CD4-positive, alpha-beta T cell (primary cell): ENCODE results near the gene HSD17B11. TPM values are rescaled to one million over a fixed set of nuclear protein-coding genes. Genes with fewer than 3 reads are reported as not detected.

Source experiments
- ATAC-seq: fragments of 200-7000 bp; cut with Tn5 transposase; one replicate; pipeline ENCODE4 v1.10.0; 2022; ENCODE audit warnings: mild to moderate bottlenecking; ENCODE audit not compliant: poor library complexity
- CTCF ChIA-PET: fragments of 350-600 bp; sonication (Branson Sonifier 250); formaldehyde crosslinking; loops from one replicate; lab custom pipeline; 2021; ENCODE audit warnings: antibody characterized with exemption, inconsistent platforms; lab: Charles Lee
- POLR2A ChIA-PET: fragments of 350-600 bp; sonication (Branson Sonifier 250); formaldehyde crosslinking; loops from one replicate; lab custom pipeline; 2021; ENCODE audit warnings: antibody characterized with exemption, inconsistent platforms; lab: Charles Lee
- DNase-seq, 14 experiments: peaks; one replicate each; pipeline ENCODE4 v3.0.0-alpha.2; 2013 to 2020; ENCODE audit warnings: mixed read lengths in 2 of 14
- H3K27ac ChIP-seq, 2 donors: one replicate each; pipeline versions ENCODE4 v1.5.1 to v1.7.0; 2013; ENCODE audit warnings: low read length in 2 of 2, low read depth in 1 of 2, mild to moderate bottlenecking in 1 of 2
- H3K27me3 ChIP-seq, 2 experiments: 1 replicate in 1 of 2; 2 replicates in 1 of 2; pipeline versions ENCODE4 v1.6.1 to v1.7.0; 2013; ENCODE audit warnings: low read length in 2 of 2, control low read depth in 1 of 2, mild to moderate bottlenecking in 1 of 2, moderate library complexity in 1 of 2; ENCODE audit not compliant: insufficient read depth in 2 of 2, control insufficient read depth in 1 of 2
- H3K36me3 ChIP-seq: one replicate; pipeline ENCODE4 v1.6.1; 2013; ENCODE audit warnings: low read length, control low read depth; ENCODE audit not compliant: insufficient read depth
- H3K4me1 ChIP-seq: one replicate; pipeline ENCODE4 v1.6.1; 2013; ENCODE audit warnings: low read length, control low read depth; ENCODE audit not compliant: insufficient read depth
- H3K4me3 ChIP-seq: one replicate; pipeline ENCODE4 v1.5.1; 2013; ENCODE audit warnings: mild to moderate bottlenecking, low read length, moderate library complexity
- H3K9me3 ChIP-seq, 2 experiments: 1 replicate in 1 of 2; 2 replicates in 1 of 2; pipeline versions ENCODE4 v1.6.1 to v1.7.0; 2013; ENCODE audit warnings: low read length in 2 of 2, mild to moderate bottlenecking in 2 of 2, control low read depth in 1 of 2, moderate library complexity in 1 of 2; ENCODE audit not compliant: control insufficient read depth in 1 of 2, insufficient read depth in 1 of 2
- H3K27ac Mint-ChIP-seq: one replicate; pipeline ENCODE4 v1.8.0; 2020; ENCODE audit warnings: mixed read lengths
- H3K27me3 Mint-ChIP-seq: one replicate; pipeline ENCODE4 v1.8.0; 2021; ENCODE audit warnings: mixed read lengths
- H3K36me3 Mint-ChIP-seq: one replicate; pipeline ENCODE4 v1.8.0; 2021; ENCODE audit warnings: low read depth, mixed read lengths
- H3K4me1 Mint-ChIP-seq: one replicate; pipeline ENCODE4 v1.8.0; 2021; ENCODE audit warnings: low read depth, mixed read lengths
- H3K4me3 Mint-ChIP-seq: one replicate; pipeline ENCODE4 v1.8.0; 2020; ENCODE audit warnings: mild to moderate bottlenecking, mixed read lengths
- H3K9me3 Mint-ChIP-seq: one replicate; pipeline ENCODE4 v1.8.0; 2020; ENCODE audit warnings: mixed read lengths
- intact Hi-C, 2 experiments: fragments of 100-400 bp; cut with DNase I in 1 of 2; cut with micrococcal nuclease in 1 of 2; formaldehyde crosslinking; loops; one replicate each; pipeline versions ENCODE4 v1.15.1 to v1.9.0; 2023 to 2025; cut with DNase I, micrococcal nuclease
- total RNA-seq, 174 experiments: library from RNA in 2 of 174; stranded (reverse) in 2 of 174; gene quantifications; one replicate each; pipeline ENCODE4 v1.2.3 and lab custom pipeline; 2021 to 2026
- TF ChIP-seq, protein P1 (sequence below): fragments of 200-600 bp; IDR thresholded peaks from one replicate; pipeline ENCODE4 v1.8.0; 2022; ENCODE audit warnings: antibody characterized with exemption, mild to moderate bottlenecking

Gene HSD17B11
- total RNA-seq, 2 experiments from 2014 or later: 34.9 to 36.5 TPM

DNA sequence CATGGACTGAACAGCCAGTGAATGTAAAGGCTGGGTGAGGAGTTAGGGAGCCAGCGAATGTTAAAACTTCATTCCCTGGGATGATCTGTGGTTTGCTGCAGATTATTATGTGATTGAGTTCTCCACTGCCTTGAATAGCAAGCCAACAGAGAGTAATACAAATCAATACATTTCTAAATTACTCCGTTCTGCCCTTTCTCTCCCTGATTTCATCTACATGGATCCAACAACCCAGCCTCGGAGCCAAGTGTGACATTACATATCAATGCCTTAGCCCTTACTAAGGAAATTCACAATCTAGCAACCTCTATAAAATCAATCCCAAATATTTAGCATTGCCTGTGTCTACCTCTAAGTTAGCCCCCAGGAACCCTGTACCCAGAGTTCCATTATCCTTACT, 79.3 kb downstream of the HSD17B11 start:
- H3K27ac ChIP-seq: no peak overlapping the region
- no peaks in the 10 kb centered on the region for H3K27me3 ChIP-seq
- intact Hi-C loops: no loop called here
- H3K4me1 ChIP-seq: no peaks in the 10 kb centered on the region
- no peak for DNase-seq
- H3K4me3 ChIP-seq: no peak overlapping the region
- H3K36me3 ChIP-seq: peaks cover 7% of the 10 kb centered on the region
- no peak overlapping the region for H3K4me3 Mint-ChIP-seq
- H3K27me3 Mint-ChIP-seq: no peaks in the 10 kb centered on the region
- H3K27ac Mint-ChIP-seq: no peak overlapping the region
- TF ChIP-seq, protein P1, sequence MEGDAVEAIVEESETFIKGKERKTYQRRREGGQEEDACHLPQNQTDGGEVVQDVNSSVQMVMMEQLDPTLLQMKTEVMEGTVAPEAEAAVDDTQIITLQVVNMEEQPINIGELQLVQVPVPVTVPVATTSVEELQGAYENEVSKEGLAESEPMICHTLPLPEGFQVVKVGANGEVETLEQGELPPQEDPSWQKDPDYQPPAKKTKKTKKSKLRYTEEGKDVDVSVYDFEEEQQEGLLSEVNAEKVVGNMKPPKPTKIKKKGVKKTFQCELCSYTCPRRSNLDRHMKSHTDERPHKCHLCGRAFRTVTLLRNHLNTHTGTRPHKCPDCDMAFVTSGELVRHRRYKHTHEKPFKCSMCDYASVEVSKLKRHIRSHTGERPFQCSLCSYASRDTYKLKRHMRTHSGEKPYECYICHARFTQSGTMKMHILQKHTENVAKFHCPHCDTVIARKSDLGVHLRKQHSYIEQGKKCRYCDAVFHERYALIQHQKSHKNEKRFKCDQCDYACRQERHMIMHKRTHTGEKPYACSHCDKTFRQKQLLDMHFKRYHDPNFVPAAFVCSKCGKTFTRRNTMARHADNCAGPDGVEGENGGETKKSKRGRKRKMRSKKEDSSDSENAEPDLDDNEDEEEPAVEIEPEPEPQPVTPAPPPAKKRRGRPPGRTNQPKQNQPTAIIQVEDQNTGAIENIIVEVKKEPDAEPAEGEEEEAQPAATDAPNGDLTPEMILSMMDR: no peak
- ChIA-PET POLR2A (no interaction called here), CTCF (no interaction called here)
- H3K4me1 Mint-ChIP-seq: peaks cover 3% of the 10 kb centered on the region
- ATAC-seq: no peak
- no peaks in the 10 kb centered on the region for H3K9me3 Mint-ChIP-seq
- H3K9me3 ChIP-seq: no peaks in the 10 kb centered on the region
- H3K36me3 Mint-ChIP-seq: no peaks in the 10 kb centered on the region

DNA sequence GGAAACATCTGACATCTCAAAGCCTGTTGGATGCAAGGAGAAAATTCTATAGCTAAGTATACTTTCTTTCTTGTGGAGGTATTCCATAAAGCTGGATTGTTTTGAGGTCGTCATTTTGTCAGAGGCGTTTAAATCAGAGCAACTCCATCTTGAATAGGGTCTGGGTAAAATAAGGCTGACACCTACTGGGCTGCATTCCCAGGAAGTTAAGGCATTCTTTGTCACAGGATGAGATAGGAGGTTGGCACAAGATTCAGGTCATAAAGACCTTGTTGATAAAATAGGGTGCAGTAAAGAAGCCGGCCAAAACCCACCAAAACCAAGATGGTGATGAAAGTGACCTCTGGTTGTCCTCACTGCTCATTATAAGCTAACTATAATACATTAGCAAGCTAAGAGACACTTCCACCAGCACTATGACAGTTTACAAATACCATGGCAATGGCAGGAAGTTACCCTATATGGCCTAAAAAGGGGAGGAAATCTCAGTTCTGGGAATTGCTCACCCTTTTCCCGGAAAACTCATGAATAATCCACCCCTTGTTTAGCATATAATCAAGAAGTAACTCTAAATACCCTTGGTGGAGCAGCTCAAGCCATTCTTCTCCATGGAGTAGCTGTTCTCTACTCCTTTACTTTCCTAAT, 80.2 kb downstream of the HSD17B11 start:
- Histone ChIP-seq H3K36me3 (peaks cover 7% of the 10 kb centered on the region), H3K4me3 (no peak overlapping the region), H3K27ac (no peak overlapping the region), H3K9me3 (no peaks in the 10 kb centered on the region), H3K4me1 (no peaks in the 10 kb centered on the region), H3K27me3 (no peaks in the 10 kb centered on the region)
- ChIA-PET POLR2A (no interaction called here), CTCF (no interaction called here)
- TF ChIP-seq, protein P1: no peak
- ATAC-seq: no peak
- no peaks in the 10 kb centered on the region for H3K36me3 Mint-ChIP-seq
- no peak for DNase-seq
- peaks cover 3% of the 10 kb centered on the region for H3K4me1 Mint-ChIP-seq
- no peaks in the 10 kb centered on the region for H3K27me3 Mint-ChIP-seq
- H3K4me3 Mint-ChIP-seq: no peak overlapping the region
- intact Hi-C loops: no loop called here
- no peak overlapping the region for H3K27ac Mint-ChIP-seq
- H3K9me3 Mint-ChIP-seq: no peaks in the 10 kb centered on the region

DNA sequence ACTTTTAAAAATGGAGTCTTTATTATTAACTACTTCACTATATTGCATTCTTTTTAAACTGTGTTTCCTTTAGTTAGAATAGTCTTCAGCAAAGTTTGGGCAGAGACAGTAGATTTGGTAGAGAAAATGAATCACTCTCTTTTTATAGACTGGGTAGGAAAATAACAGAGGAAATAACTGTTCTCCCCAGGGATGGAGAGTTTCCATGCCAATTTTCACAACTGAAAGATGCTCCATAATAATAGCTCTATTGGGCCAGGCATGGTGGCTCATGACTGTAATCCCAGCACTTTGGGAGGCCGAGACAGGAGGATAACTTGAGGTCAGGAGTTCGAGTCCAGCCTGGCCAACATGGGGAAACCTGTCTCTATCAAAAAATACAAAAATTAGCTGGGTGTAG, 81.4 kb downstream of the HSD17B11 start:
- POLR2A ChIA-PET: no interaction called here
- H3K27me3 ChIP-seq: no peaks in the 10 kb centered on the region
- H3K4me1 Mint-ChIP-seq: peaks cover 3% of the 10 kb centered on the region
- H3K4me1 ChIP-seq: no peaks in the 10 kb centered on the region
- peaks cover 4% of the 10 kb centered on the region for H3K36me3 ChIP-seq
- intact Hi-C loops: no loop called here
- no peak overlapping the region for H3K27ac Mint-ChIP-seq
- no peaks in the 10 kb centered on the region for H3K27me3 Mint-ChIP-seq
- TF ChIP-seq, protein P1: no peak
- DNase-seq: no peak
- no peaks in the 10 kb centered on the region for H3K9me3 Mint-ChIP-seq
- CTCF ChIA-PET: no interaction called here
- ATAC-seq: no peak
- no peaks in the 10 kb centered on the region for H3K36me3 Mint-ChIP-seq
- H3K4me3 Mint-ChIP-seq: no peak overlapping the region
- no peak overlapping the region for H3K4me3 ChIP-seq
- H3K27ac ChIP-seq: no peak overlapping the region
- no peaks in the 10 kb centered on the region for H3K9me3 ChIP-seq
